Breast epithelium (tissue), 3 donors: Measurements from ENCODE around the gene UBTD1.

Experiments used
- CTCF ChIP-seq, 3 donors: fragments of 450-650 bp; IDR thresholded peaks; one replicate each; pipeline ENCODE4 v1.5.1; 2016 to 2017; ENCODE audit warnings: antibody characterized with exemption in 3 of 3, mild to moderate bottlenecking in 3 of 3, moderate library complexity in 3 of 3
- POLR2A ChIP-seq: fragments of 450-650 bp; IDR thresholded peaks from one replicate; pipeline ENCODE4 v1.6.1; 2016; ENCODE audit warnings: antibody characterized with exemption, mild to moderate bottlenecking, moderate library complexity

GRCh38 chr10:97468162-97468561 lies 30.6 kb upstream of the UBTD1 start:
- no peak for TF ChIP-seq POLR2A
- no peak for TF ChIP-seq CTCF (IDR thresholded peaks at IDR 0.05)
